OCI-LY7 (cell line): ENCODE measurements around the gene LRP8. TPM values are rescaled to one million over a fixed set of nuclear protein-coding genes. Genes with fewer than 3 reads are reported as not detected.
A peak's percentile ranks its signal among the peaks of the same experiment; 100 is the strongest.

Experiments used
- BruUV-seq: library from RNA; stranded (reverse); fragments of 400-500 nt; replicated peaks from 2 replicates; lab custom pipeline; 2021; lab: Mats Ljungman, UMichigan
- CTCF ChIA-PET: fragments of 300-600 bp; sonication (Branson Sonifier 250); formaldehyde crosslinking; loops from one replicate; lab custom pipeline; 2022; ENCODE audit warnings: antibody characterized with exemption; ENCODE audit not compliant: unreplicated experiment; lab: Charles Lee
- POLR2A ChIA-PET: fragments of 300-600 bp; sonication (Branson Sonifier 250); formaldehyde crosslinking; loops from one replicate; lab custom pipeline; 2022; ENCODE audit warnings: antibody characterized with exemption; lab: Charles Lee
- DNase-seq: peaks from one replicate; pipeline ENCODE4 v3.0.0-alpha.2; 2015; ENCODE audit warnings: low spot score
- H2AFZ ChIP-seq: fragments of 200-600 bp; sonication (generic), shearing (Covaris generic); 2 replicates; pipeline ENCODE4 v1.6.1; 2014; ENCODE audit warnings: mild to moderate bottlenecking, antibody characterized with exemption, low read length, moderate library complexity
- H3K27ac ChIP-seq: fragments of 200-600 bp; sonication (generic); 2 replicates; pipeline ENCODE4 v1.5.1; 2014; ENCODE audit warnings: mixed run types, low read depth, mild to moderate bottlenecking, moderate library complexity, low read length, inconsistent platforms; ENCODE audit not compliant: poor library complexity, severe bottlenecking
- H3K36me3 ChIP-seq: fragments of 200-600 bp; sonication (generic); 2 replicates; pipeline ENCODE4 v1.6.1; 2014; ENCODE audit warnings: mild to moderate bottlenecking, antibody characterized with exemption, low read length, moderate library complexity, mixed read lengths; ENCODE audit not compliant: insufficient read depth
- H3K4me1 ChIP-seq: fragments of 200-600 bp; sonication (generic); 2 replicates; pipeline ENCODE4 v1.5.1; 2014; ENCODE audit warnings: mild to moderate bottlenecking, low read length; ENCODE audit not compliant: insufficient read depth, poor library complexity, severe bottlenecking
- H3K4me2 ChIP-seq: fragments of 200-600 bp; sonication (generic); 2 replicates; pipeline ENCODE4 v1.6.1; 2014; ENCODE audit warnings: mild to moderate bottlenecking, low read length
- H3K4me3 ChIP-seq: fragments of 200-600 bp; sonication (generic); 2 replicates; pipeline ENCODE4 v1.5.1; 2014; ENCODE audit warnings: mild to moderate bottlenecking, low read depth, low read length; ENCODE audit not compliant: poor library complexity, severe bottlenecking
- H3K79me2 ChIP-seq: fragments of 200-600 bp; sonication (generic); 2 replicates; pipeline ENCODE4 v1.6.1; 2016; ENCODE audit warnings: low read depth, mild to moderate bottlenecking, low read length, moderate library complexity, mixed read lengths; ENCODE audit not compliant: insufficient read depth
- H3K9me2 ChIP-seq: fragments of 200-600 bp; sonication (generic); 2 replicates; pipeline ENCODE4 v1.6.1; 2016; ENCODE audit warnings: mild to moderate bottlenecking, low read length, mixed read lengths; ENCODE audit not compliant: insufficient read depth
- H3K9me3 ChIP-seq: fragments of 200-600 bp; sonication (generic); 2 replicates; pipeline ENCODE4 v1.6.1; 2014; ENCODE audit warnings: mild to moderate bottlenecking, mixed run types, low read length, mixed read lengths
- H4K20me1 ChIP-seq: fragments of 200-600 bp; sonication (generic); 2 replicates; pipeline ENCODE4 v1.6.1; 2014; ENCODE audit warnings: mild to moderate bottlenecking, antibody characterized with exemption, low read length, moderate library complexity, mixed read lengths; ENCODE audit not compliant: insufficient read depth
- EZH2phosphoT487 ChIP-seq: fragments of 200-600 bp; sonication (generic); IDR thresholded peaks from 2 replicates; pipeline ENCODE4 v1.6.1; 2018; ENCODE audit warnings: low read depth, borderline replicate concordance, mild to moderate bottlenecking, mixed run types, antibody characterized with exemption, low read length, moderate library complexity, mixed read lengths
- intact Hi-C: fragments of 100-400 bp; cut with micrococcal nuclease; formaldehyde crosslinking; loops from one replicate; pipeline ENCODE4 v1.10.0; 2022; ENCODE audit not compliant: unreplicated experiment
- total RNA-seq, 2 experiments: library from RNA; depleted of rRNA in 1 of 2; stranded (reverse); fragments of >200 nt in 1 of 2; shearing (Covaris generic) in 1 of 2; gene quantifications; 2 replicates each; pipeline ENCODE4 v1.2.3, GENCODE V29; 2014 to 2022
- TF ChIP-seq, protein P1 (sequence below): fragments of 200-600 bp; sonication (generic); conservative IDR thresholded peaks from 2 replicates; pipeline ENCODE4 v1.5.1; 2014; ENCODE audit warnings: mild to moderate bottlenecking, antibody characterized with exemption, low read length, moderate library complexity, mixed read lengths

The LRP8 gene
- total RNA-seq, 2 experiments from 2014 or later, result 65.6 to 70.0 TPM

DNA sequence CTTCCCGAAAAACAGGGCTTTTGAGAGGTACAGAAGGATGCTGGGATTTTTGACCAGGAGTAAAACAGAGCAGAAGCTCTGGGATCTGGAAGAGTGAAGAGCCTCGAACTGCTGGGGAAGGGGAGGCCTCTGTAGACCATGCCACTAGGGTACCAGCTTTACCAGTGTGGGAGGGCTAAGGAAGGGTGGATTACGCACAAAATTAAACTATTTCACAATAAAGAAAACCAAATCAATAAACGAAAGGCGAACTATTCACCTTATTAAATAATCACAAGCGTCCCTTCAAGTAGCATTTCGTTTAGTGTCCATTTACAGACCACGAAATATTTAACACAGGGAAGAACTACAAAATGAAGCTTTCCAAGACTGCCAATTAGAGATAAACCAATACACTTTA, 108.2 kb downstream of the LRP8 start:
- DNase-seq, result no peak
- Histone ChIP-seq H3K9me2 (no peaks in the 10 kb centered on the region), H3K4me3 (peak overlapping the region; percentile 80), H2AFZ (peak overlapping the region; percentile 50; the same call in 1 of the 2 replicates), H3K9me3 (no peaks in the 10 kb centered on the region), H3K4me1 (peaks cover 13% of the 10 kb centered on the region), H3K4me2 (peak overlapping the region; percentile 91), H3K79me2 (peaks cover 8% of the 10 kb centered on the region; the same call in 1 of the 2 replicates), H3K27ac (peak overlapping the region; percentile 67), H4K20me1 (no peaks in the 10 kb centered on the region), H3K36me3 (peaks cover 28% of the 10 kb centered on the region; the same call in 1 of the 2 replicates)
- POLR2A ChIA-PET, result interaction anchor here (0.6 to 1.1 kb wide), 3 partner anchors 12 to 334 kb away, joined by 3 to 4 read pairs (median 3); no protein-coding TSS in a partner anchor
- CTCF ChIA-PET, result no interaction called here
- TSS peak; percentile 73 for BruUV-seq
- intact Hi-C loops, result loop anchor here (1.0 kb wide), 1 partner anchor 107 kb away; no protein-coding TSS in a partner anchor
- TF ChIP-seq EZH2phosphoT487, result no peak
- TF ChIP-seq, protein P1, sequence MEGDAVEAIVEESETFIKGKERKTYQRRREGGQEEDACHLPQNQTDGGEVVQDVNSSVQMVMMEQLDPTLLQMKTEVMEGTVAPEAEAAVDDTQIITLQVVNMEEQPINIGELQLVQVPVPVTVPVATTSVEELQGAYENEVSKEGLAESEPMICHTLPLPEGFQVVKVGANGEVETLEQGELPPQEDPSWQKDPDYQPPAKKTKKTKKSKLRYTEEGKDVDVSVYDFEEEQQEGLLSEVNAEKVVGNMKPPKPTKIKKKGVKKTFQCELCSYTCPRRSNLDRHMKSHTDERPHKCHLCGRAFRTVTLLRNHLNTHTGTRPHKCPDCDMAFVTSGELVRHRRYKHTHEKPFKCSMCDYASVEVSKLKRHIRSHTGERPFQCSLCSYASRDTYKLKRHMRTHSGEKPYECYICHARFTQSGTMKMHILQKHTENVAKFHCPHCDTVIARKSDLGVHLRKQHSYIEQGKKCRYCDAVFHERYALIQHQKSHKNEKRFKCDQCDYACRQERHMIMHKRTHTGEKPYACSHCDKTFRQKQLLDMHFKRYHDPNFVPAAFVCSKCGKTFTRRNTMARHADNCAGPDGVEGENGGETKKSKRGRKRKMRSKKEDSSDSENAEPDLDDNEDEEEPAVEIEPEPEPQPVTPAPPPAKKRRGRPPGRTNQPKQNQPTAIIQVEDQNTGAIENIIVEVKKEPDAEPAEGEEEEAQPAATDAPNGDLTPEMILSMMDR, result 0 out of 2 replicates have a peak, but pooled peaks have one; percentile 10

DNA sequence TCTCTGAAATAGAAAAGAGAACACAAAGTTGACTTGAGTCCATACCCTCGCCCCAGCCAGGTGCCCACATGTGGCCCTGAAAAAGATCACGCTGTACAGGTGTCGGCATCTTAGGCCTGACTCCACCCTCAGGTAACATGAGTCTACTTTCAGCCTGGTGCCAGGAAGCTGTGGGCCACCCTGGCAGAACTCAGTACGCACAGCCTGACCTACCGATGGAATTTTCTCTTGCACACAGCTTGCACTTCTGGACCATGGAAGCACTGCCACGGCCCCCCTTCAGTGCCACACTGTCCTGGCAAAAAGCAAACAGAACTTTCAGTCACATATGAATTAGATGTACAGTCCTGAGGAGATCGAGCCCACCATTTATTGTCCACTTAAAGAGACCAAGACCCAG, 109.7 kb downstream of the LRP8 start:
- CTCF ChIA-PET, result no interaction called here
- Histone ChIP-seq H4K20me1 (no peaks in the 10 kb centered on the region), H3K4me2 (no peak overlapping the region), H3K27ac (no peak overlapping the region), H3K79me2 (peaks cover 8% of the 10 kb centered on the region; the same call in 1 of the 2 replicates), H3K4me1 (peaks cover 13% of the 10 kb centered on the region), H3K4me3 (no peak overlapping the region), H3K9me2 (no peaks in the 10 kb centered on the region), H3K9me3 (no peaks in the 10 kb centered on the region), H2AFZ (no peak overlapping the region), H3K36me3 (peaks cover 43% of the 10 kb centered on the region)
- POLR2A ChIA-PET, result interaction anchor here (1.5 kb wide), 1 partner anchor 9 kb away, joined by 3 read pairs; no protein-coding TSS in a partner anchor
- TF ChIP-seq EZH2phosphoT487, result no peak
- TF ChIP-seq, protein P1, result no peak
- intact Hi-C loops, result no loop called here
- no TSS peak for BruUV-seq
- no peak for DNase-seq

DNA sequence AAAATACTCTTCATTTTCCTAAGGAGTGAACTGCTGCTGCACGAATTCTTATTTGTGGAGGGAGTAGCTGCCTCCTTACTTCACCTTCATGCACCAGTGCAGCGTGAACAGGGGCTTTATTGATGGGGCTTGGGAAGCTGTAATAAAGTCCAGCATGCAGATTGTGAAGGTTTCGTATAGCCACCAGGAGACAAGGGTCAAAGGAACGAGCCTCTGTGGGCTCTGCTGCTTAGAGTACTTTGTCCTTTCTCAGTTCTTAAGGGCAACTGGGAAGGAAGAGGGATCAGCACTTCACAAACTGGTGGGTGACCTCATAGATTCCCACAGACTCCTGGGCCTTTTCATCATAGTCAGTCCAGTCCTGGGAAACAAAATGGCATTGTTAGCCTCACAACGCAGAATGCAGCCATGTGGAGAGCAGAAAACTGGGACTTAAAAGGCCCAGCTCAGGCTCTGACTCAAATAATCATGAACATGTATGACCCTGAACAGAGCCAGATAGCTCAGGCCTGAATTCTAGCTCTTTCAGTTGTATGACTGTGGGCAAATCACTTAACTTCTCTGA, 113.4 kb downstream of the LRP8 start:
- Histone ChIP-seq H2AFZ (no peak overlapping the region), H3K79me2 (peaks cover 4% of the 10 kb centered on the region; the same call in 1 of the 2 replicates), H3K4me3 (no peak overlapping the region), H3K9me2 (no peaks in the 10 kb centered on the region), H3K9me3 (no peaks in the 10 kb centered on the region), H3K36me3 (peaks cover 76% of the 10 kb centered on the region), H3K4me1 (peaks cover 4% of the 10 kb centered on the region), H3K4me2 (no peak overlapping the region), H4K20me1 (no peaks in the 10 kb centered on the region), H3K27ac (no peak overlapping the region)
- ChIA-PET CTCF (interaction anchor here (0.8 kb wide), 1 partner anchor 21 kb away, joined by 3 read pairs; no protein-coding TSS in a partner anchor), POLR2A (no interaction called here)
- BruUV-seq, result no TSS peak
- TF ChIP-seq, protein P1, result no peak
- no peak for TF ChIP-seq EZH2phosphoT487
- no peak for DNase-seq
- intact Hi-C loops, result no loop called here
